ENCODE results near the gene MED8. TPM values are rescaled to one million over a fixed set of nuclear protein-coding genes. Genes with fewer than 3 reads are reported as not detected.

MED8 gene
- total and polyA plus RNA-seq, 2 of the 13 experiments (the other 11 are each of a cell fraction or from before 2014, with no cell fraction given) = 16.9 to 77.4 TPM

DNA sequence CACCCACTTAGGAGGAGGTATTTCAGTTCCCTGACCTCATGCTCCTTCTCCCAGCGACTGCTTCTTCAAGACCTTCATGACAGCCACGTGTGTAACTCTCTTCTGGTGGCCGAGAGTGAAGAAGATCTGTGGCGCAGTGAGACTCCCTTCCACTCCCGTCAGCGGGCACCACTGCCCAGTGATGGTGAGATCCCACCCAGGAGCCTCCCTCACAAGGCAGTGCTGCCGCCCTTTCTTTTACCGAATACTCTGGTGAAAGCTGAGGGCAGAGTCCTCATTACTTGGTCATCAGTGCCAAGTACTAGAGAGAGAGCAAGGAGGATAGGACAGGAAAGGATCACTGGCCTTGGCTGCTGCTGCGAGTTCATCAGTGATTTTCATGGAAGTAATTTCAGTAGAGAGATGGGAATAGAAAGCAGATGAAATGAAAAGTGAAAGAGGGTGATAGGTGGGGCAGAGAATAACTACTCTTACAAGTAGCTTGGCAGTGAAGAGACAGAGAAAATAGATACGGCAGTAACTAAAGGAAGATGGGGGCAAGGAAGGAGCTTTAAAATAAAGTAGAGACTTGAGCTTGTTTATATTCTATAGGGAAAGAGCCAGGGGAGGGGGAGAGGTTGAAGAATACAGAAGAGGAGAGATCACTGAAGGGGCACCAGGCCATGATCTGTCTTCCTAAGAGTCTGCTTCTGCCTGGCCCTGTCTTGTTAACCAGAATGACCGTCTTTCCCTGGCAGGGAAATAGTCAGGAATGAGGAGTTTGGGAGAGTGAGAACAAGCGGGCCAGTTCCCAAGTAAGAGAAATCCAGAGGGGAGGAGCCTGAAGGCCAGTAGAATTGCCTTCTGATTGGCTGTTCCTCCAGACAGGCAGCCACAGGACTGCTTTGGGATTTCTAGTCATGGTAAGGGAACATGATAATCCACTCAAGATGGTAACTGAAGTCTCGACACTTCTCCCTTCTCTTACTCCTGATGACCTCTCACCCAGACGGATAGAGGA lies 45.8 kb upstream of the MED8 start:
- ATAC-seq (no peak), DNase-seq (ENCODE audit: low spot score) (no peak), FAIRE-seq (no peak)
- in situ Hi-C loops (cut with HindIII; ENCODE audit: extremely low pct_ligation_motif_present, low pct_unique_long_range_greater_than_20kb) = no loop called here
- no peak overlapping the region for H3K4me2 ChIP-seq (ENCODE audit: low read depth, low read length)
- intact Hi-C loops (cut with micrococcal nuclease; ENCODE audit: unreplicated experiment) = no loop called here
- no TSS peak for BruUV-seq (replicated peaks)
- no peaks in the 10 kb centered on the region for H3K27me3 ChIP-seq (ENCODE audit: control insufficient read depth in 1 of 2, insufficient read depth in 2 of 2, low read length in 2 of 2)
- no peak overlapping the region for H2AFZ ChIP-seq (ENCODE audit: low read length)
- H3K4me1 ChIP-seq (ENCODE audit: insufficient read depth, low read length) = no peaks in the 10 kb centered on the region
- ChIA-PET POLR2A (no interaction called here), CTCF (ENCODE audit: low intra/inter-chr PET ratio, low total read pairs) (no interaction called here)
- no peak overlapping the region for H3K9ac ChIP-seq (ENCODE audit: insufficient read depth, low read depth, low read length)
- H3K27ac ChIP-seq (ENCODE audit: extremely low read length, insufficient read depth, low read length) = no peak overlapping the region
- TF ChIP-seq ZFP36L2 (CRISPR knock-in tag; IDR thresholded peaks at IDR 0.05) (no peak), CHCHD3 (CRISPR knock-in tag; IDR thresholded peaks at IDR 0.05) (no peak), HOXA7 (CRISPR knock-in tag; IDR thresholded peaks at IDR 0.05) (no peak), ZNF589 (CRISPR knock-in tag; conservative IDR thresholded peaks at IDR 0.05) (no peak), HIC2 (CRISPR knock-in tag; IDR thresholded peaks at IDR 0.05; ENCODE audit: low read depth) (no peak), ZNF564 (CRISPR knock-in tag; IDR thresholded peaks at IDR 0.05) (no peak)
- TF ChIP-seq, protein P1, sequence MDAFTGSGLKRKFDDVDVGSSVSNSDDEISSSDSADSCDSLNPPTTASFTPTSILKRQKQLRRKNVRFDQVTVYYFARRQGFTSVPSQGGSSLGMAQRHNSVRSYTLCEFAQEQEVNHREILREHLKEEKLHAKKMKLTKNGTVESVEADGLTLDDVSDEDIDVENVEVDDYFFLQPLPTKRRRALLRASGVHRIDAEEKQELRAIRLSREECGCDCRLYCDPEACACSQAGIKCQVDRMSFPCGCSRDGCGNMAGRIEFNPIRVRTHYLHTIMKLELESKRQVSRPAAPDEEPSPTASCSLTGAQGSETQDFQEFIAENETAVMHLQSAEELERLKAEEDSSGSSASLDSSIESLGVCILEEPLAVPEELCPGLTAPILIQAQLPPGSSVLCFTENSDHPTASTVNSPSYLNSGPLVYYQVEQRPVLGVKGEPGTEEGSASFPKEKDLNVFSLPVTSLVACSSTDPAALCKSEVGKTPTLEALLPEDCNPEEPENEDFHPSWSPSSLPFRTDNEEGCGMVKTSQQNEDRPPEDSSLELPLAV (CRISPR knock-in tag; conservative IDR thresholded peaks at IDR 0.05; ENCODE audit: low read depth) = no peak
- H3K9me3 ChIP-seq (ENCODE audit: low read length) = no peaks in the 10 kb centered on the region
- H3K4me3 ChIP-seq (replicated peaks in 1 of 3; ENCODE audit: insufficient read depth in 1 of 3, low read depth in 2 of 3, low read length in 3 of 3) = no peak overlapping the region
- 94% methylated on average over 14 of the region's 14 CpGs for WGBS (ENCODE audit: low lambda C conversion rate)
- H4K20me1 ChIP-seq (ENCODE audit: insufficient read depth, low read length) = no peaks in the 10 kb centered on the region
- peaks cover 13 to 47% of the 10 kb centered on the region in 2 experiments; a peak in 4 of 5 replicates for H3K36me3 ChIP-seq (replicated peaks in 1 of 2; ENCODE audit: control insufficient read depth in 1 of 2, insufficient read depth in 2 of 2, low read length in 2 of 2)
- H3K79me2 ChIP-seq (ENCODE audit: insufficient read depth, low read length) = no peaks in the 10 kb centered on the region

All from HepG2 (cell line).